GM11168 (cell line): ENCODE data around the gene EXOC6B.
"Not testable (repeated sequence)": the region's sequence is repeated elsewhere in the genome, so short reads cannot be mapped to it uniquely, and the experiment has no call there.

Experiments
- in situ Hi-C: fragments of 300-500 bp; cut with MboI; formaldehyde crosslinking; loops from one replicate; pipeline ENCODE4 v1.12.0; 2022; ENCODE audit warnings: low sequenced_read_pairs; ENCODE audit not compliant: unreplicated experiment

Gene EXOC6B

DNA sequence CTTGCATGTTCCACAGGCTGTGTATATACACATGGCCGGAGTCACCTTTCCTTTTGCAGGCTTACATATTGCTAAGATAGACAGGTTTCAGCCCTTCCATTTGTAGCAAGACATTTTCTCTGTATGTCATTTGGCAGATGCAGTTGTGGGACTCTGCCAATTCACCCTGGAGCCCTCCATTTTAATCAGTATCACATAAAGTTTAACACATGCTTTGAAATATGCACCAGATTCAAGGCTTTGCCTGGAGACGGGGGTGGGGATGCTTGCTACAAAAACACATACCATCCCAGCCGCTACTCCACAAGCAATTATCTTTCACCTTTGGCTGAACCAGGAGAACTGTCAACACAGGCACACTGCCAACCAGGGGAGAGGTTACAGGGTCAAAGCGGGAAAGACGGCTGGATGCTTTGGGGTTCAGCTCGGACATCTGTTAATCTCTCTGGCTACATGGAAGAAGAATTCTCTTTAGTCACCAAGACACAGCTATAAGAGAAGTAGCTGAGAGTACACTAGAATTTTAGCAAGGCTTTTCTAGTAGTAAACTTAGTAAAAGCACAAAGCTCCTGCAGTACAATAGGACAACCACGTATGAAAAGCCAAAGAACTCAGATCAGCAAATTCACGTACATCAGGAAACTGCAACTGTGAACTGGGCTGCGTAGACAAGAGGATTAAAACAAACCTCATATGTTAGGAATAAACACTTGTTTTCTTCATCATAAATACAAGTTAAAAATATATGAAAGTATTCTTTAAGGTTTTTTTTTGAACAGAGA is 130.9 kb downstream of the EXOC6B start:
- in situ Hi-C loops: no loop called here

DNA sequence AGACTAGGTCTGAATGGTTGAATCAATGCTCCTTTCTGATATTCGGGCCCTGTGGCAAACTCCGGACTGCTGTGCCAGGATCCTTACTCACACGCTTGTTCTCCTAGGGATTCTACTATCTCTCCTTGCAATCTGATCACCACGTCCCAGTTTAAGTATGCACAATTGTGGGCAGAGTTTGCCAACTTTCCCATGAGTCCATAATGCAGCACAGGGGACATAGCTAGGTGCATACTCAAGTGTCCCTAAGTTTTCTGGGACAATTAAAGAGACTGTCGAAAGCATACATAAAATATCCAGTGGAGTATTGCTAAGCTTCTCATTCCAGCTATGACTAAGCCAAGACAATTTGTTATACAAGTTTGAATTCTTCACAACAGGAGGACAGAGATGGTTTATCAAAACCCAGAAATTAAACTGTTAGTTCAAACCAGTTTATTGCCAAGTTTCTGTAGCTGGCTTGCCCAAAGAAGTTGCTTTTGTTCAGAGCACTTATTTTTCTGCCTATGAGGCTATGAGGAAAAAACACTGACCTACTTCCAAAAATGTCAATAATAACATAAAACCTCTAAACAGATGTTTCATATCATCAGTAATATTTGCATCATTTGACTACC is 136.1 kb downstream of the EXOC6B start:
- in situ Hi-C loops: no loop called here

DNA sequence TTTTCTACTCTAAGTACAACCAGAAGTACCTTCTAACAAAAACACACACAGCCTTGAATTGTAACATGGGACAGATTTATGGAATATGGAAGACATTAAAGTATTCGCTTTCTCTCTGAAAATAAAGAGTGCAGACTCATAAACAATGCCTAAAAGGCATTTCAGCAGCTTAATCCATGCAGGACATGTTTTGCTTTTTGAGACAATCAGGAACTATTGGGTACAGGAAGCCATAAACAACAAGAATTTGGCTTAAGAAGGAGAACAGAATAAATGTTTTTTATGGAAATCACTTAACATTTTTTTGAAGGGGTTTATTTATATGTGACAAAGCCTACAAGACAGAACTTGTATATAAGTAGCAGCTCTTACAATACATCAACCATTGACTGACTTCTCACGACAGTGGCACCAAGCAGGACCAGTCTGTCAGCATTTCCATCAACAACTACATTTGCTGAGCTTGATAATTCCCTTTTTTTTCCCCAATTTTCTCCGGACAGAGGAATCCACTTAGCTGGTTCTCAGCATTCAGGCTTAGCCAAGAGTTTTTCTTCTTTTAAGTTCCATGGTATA is 140.1 kb downstream of the EXOC6B start:
- in situ Hi-C loops: no loop called here

DNA sequence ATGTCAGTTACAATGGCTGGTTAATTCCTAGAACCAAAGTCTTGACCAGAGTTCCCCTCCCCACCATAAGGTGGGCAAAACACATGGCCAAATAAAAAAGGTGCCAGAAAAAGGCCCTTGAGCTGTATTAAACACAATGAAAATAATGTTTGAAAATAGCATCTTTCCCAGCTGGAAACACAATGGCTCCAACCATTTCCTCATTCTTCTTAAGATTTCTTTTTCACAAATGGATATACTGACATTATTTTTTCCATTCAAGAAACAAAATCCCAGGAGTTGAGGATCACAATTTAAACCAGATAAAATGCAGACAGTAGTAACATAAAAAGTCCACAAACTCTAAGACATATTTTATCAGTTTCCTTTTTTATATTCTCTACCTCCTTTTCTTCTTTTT is 143.8 kb downstream of the EXOC6B start:
- in situ Hi-C loops: no loop called here

DNA sequence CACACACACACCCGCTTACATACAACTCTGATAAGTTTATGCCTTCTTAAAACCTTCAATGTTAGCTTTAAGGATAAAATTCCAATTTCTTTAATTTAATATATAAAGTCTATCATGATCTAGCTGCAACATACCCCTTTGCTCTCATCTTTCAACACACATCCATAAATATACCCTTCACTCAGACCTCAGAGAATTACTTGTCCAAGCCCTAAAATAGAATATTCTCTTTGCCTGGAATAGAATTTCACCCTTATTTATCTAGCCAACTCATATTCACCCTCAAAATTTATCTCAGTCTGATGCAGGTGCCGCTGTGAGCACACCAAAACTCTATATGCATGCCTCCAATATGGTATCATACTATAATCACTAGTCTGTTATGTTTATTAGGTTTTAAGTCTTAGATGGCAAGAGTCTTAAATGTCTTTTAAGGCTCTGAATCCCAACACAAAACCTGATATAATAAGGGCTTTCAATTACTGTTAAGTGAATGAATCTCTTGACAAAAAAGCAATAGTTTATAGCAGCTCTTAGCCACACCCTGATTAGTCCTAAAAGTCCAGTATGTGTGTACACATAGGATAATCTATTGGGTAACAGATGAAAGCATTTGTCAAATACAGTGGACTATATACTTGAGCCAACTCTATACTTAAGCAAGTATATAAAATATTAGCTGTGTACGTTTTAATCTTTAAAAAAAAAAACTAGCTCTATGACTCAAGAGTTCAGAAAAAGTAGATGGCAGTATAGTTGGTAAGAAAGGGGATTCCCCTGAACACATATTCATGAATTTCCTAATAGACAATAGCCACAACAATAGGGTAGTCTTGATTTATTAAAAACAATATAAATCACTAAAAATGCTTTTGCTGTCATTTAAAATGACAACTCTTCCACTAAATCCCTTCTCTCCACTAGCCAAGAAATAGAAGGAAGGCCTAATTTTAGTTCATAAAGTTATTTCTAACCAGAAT is 144.5 kb downstream of the EXOC6B start:
- in situ Hi-C loops: no loop called here

DNA sequence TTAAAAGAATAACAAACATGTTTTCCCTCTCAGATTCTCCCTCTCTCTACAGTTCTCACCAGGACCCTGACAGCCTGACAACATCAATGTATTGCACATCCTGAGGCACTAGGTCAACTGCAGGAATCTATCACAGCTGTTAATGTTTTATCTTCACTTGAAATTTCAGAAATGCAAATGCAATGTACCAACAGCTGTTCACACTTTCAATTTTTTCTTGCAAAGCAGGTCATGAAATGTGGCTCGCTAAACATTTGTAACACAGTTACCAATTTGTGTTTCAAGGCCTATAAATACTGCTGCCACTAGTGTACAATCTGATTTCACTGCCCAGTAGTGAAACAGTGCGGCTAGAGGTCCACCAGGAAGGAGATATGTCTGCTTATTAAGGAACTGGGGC is 147.8 kb downstream of the EXOC6B start:
- in situ Hi-C loops: no loop called here

DNA sequence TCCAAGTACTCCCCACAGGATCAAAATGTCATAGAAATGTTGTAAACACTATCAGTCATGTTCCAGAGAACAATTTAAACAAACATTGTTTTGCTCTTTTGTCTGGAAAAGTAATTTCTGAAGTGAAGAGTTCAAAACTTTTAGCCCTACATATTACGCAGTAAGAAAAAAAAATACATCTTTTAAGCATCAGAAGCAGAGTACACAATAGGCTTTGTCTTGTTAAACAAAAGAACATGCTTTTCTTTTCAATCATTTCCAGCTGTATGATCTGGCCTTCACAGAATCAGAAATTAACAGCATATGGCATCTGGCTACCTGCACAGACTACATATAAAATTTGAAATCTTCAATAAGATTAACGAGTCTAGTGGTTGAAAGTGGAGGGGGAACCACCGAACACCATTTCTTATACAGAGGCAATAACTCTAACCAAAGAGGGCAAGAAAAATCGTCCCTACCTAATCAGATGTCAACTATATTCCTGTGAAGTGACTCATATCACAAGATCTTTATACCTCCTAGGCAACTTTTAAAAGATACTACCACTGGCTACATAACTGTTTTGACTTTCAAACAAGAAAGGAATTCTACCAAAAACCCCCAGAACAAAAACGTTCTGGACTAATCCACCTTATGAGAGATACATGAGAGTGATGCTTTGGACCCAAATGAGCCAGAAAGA is 149.3 kb downstream of the EXOC6B start:
- in situ Hi-C loops: no loop called here

DNA sequence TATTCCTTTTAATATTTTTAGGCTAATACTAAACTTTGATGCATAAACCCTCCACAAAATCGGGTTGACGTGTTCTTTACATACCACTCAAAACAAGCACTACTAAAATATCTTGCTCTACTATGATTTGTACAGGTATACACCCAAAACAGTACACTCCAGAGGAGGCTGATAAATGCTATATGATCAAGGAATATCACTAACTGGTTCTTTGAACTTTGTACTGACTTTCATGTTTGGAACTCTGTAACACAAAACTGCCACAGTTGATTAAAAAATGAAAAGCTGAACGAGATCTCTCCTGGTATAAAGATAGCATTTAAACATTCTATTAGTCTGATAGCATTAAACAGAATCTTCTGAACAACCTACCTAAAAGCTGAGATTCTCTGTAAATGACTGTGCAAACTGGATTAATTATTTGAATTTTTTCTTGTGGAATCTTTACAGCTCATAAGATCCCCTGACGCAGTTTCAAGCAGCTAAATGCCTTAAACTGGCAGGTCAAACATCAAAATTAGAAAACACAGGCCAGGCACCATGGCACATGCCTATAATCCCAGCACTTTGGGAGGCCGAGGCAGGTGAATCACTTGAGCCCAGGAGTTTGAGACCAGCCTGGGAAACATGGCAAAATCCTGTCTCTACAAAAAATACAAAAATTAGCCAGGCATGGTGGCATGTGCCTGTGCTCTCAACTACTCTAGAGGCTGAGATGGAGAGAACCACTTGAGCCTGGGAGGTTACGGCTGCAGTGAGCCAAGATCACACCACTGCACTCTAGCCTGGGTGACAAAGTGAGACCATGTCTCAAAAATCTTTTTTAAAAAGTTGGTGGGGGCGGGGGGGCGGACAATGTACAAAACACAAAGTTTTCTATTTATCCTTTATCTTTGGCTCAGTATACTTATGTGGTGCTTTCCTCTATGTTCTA is 150.6 kb downstream of the EXOC6B start:
- in situ Hi-C loops: no loop called here

DNA sequence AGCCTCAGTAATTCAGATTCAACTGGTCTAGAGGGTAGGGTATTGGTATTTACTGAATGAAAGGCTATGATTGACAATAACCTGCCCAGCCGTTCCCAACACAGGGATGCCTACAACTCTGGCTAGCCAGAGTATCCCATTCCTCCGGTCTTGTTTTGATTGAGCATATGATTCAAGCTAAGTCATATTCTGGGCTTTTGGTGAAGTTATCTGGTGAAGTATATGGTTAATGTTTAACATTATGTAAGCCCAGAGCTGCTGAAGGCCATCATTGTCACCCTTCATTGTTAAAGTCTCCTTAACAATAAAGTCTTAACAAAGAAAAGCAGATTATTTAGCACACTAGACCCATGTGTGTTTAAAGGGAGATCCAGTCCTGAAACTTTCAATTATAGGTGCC is 152.6 kb downstream of the EXOC6B start:
- in situ Hi-C loops: no loop called here

DNA sequence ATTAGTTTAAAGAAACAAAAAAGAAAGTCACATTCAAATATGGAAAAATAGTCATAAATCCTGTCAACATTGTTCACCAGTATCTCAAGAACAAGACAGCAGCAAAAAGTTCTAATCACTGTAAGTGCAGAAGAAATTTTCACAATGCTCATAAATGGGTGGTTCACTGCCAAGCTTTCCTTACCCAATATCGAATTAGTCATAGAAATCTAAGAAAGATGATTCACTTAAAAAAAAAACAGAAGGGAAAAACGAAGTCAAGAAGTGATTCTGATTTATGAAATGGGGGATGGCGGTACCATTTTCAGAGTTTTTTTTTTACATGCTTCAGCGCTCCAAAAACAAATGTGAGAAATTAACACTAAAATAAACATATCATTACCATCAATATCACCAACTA is 156.7 kb downstream of the EXOC6B start:
- in situ Hi-C loops: no loop called here

DNA sequence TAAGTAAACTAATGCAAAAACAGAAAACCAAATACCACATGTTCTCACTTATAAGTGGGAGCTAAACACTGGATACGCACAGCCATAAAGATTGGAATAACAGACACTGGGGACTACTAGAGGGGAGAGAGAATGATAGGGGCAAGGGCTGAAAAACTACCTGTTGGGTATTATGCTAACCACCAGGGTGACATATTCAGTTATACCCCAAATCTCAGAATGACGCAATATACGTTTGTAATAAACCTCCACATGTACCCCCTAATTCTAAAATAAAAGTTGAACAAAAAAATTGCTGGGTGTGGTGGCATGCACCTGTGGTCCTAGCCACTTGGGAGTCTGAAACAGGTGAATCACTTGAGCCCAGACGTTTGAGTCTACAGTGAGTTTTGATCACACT is 157.2 kb downstream of the EXOC6B start:
- in situ Hi-C loops: no loop called here

DNA sequence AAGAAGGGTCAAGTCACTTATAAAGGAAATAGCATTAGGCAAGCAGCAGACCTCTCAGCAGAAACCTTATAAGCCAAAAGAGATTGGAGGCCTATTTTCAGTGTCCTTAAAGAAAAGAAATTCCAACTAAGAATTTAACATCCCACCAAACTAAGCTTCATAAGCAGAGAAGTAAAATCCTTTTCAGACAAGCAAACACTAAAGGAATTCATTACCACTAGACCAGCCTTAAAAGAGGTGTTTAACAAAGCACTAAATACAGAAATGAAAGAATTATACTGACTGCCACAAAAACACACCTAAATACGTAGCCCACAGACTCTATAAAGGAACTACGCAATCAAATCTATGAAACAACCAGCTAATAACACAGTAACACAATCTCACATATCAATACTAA is 160.4 kb downstream of the EXOC6B start:
- in situ Hi-C loops: no loop called here

DNA sequence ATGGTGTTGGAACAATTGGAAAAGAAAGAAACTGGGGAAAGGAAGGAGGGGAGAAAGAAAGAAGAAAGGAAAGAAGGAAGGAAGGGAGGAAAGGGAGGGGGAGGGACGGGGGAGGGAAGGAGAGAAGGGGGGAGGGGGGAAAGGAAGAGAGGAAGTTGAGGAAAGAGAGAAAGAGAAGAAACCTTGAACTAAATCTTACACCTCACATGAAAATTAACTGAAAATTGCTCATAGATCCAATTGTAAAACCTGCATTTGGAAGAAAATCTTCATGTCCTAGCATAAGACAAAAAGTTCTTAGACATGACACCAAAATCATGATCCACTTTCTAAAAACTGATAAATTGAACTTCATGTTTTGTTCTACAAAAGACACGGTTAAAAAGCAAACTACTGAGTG is 163.8 kb downstream of the EXOC6B start:
- in situ Hi-C loops: no loop called here

DNA sequence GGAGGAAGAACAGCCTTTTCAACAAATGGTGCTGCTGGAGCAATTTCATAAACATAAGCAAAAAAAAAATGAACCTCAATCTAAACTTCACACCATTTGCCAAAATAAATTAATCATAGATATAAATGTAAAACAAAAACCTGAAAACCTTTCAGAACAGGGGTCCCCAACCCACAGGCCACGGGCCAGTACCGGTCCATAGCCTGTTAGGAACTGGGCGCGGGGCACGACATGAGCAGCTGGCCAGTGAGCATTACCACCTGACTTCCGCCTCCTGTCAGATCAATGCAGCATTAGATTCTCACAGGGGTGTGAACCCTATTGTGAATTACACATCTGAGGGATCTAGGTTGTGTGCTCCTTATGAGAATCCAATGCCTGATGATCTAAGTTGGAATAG is 176.0 kb downstream of the EXOC6B start:
- in situ Hi-C loops: no loop called here

DNA sequence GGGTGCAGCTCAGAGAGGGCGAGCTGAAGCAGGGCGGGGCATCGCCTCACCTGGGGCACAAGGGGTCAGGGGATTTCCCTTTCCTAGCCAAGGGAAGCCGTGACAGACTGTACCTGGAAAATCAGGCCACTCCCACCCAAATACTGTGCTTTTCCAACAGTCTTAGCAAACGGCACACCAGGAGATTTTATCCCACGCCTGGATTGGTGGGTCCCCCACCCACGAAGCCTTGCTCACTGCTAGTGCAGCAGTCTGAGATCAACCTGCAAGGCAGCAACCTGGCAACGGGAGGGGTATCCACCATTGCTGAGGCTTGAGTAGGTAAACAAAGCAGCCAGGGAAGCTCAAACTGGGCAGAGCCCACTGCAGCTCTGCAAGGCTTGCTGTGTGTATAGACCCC is 184.6 kb downstream of the EXOC6B start:
- in situ Hi-C loops: not testable (repeated sequence)

DNA sequence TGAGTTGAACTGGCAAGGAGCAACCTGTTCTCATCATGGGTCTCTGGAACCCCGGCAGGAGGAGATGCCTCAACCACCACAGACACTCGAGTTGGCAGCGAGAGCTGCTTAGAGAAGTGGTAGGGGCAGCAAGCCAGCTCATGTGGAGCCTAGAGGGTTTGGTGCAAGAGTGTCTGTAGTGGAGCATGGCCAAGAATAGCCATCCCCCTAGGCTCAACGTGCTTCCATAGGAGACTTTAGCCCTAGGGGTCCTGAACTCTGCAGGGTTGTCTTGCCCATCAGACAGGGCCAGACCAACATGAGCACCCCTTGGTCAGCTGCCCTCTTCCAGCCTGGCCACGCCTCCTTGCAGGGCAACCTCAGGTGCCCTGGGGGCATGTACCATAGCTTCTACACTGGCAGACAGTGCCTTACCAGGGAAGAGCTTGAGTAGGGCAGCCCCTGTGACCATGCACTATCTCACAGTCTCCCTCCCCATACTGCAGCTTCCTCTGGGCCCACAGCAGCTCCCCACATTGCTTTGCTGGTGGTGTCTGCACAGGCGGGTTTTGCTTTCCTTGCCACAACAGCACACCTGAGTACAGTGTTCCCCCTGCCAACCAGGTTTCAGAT is 187.1 kb downstream of the EXOC6B start:
- in situ Hi-C loops: no loop called here

DNA sequence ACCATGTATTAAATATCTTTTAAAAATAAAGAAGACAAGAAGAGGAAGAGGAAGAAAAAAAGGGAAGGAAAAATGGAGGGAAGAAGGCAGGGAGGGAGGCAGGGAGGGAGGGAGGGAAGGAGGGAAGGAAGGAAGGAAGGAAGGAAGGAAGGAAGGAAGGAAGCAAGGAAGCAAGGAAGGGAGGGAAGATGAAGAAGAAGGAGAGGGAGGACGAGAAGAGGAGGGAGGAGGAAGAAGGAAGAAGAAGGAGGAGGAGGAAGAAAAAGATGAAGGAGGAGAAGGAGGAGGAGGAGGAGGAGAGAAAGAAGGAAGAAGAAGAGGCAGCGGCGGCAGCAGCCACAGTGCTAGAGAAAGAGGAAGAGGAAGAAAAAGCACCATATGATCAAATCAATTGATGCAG is 189.6 kb downstream of the EXOC6B start:
- in situ Hi-C loops: no loop called here

DNA sequence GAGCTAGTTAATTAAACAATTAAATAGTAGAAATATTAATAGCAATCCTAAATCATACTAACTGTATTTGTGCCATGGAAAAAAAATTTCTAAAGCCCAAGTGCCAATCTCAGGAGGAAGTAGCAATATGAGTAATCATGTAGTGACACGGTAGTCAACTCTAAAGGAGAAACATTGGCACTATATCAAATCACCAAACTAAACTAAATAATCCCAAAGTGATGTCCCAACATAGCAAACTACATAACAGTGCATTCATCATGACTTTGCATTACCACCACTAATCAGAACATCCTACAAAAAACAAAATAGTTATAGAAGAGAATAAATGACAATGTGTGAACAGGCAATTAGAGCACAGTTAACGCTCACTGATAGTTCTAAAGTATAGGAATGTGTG is 195.1 kb downstream of the EXOC6B start:
- in situ Hi-C loops: no loop called here

DNA sequence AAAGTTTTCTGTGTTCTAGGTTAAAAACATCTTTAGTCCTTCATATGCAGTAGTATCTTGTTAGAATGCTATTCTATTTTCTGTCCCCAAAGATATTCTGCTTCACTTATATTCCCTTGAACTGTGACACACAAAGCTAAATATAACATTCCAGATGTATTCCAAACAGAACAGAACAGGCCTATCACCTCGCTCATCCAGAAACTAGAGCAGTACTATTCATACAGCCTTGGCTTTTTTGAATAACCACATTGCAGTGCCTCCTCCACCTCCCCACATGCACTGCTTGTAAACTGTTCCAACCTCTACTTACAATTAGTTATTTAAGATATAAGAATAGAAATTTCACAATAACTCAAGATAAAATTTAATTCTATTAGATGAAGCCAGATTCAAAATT is 196.8 kb downstream of the EXOC6B start:
- in situ Hi-C loops: no loop called here
